Esophagus muscularis mucosa (tissue), 4 donors: Measurements from ENCODE around the gene SEPHS1. TPM values are rescaled to one million over a fixed set of nuclear protein-coding genes. Genes with fewer than 3 reads are reported as not detected.
A peak's percentile ranks its signal among the peaks of the same experiment; 100 is the strongest.

Experiments
- DNase-seq: peaks from one replicate; pipeline ENCODE4 v3.0.0-alpha.2; 2017; ENCODE audit errors: extremely low spot score
- H3K27ac ChIP-seq, 4 donors: fragments of 200-600 bp; sonication (generic); replicated peaks in 1 of 4; 1 replicate in 3 of 4; 2 replicates in 1 of 4; pipeline ENCODE4 v1.5.1; 2016 to 2019; ENCODE audit warnings: mild to moderate bottlenecking in 1 of 4
- H3K27me3 ChIP-seq, 4 donors: fragments of 200-600 bp; sonication (generic); one replicate each; pipeline versions ENCODE4 v1.5.1 to v1.6.0; 2016 to 2019
- H3K36me3 ChIP-seq, 4 donors: fragments of 200-600 bp; sonication (generic); one replicate each; pipeline ENCODE4 v1.5.1; 2016 to 2019
- H3K4me1 ChIP-seq, 4 donors: fragments of 200-600 bp; sonication (generic); one replicate each; pipeline ENCODE4 v1.5.1; 2016 to 2019
- H3K4me3 ChIP-seq, 4 donors: fragments of 200-600 bp; sonication (generic); 1 replicate in 2 of 4; 2 replicates in 2 of 4; pipeline ENCODE4 v1.5.1; 2016 to 2019; ENCODE audit warnings: mild to moderate bottlenecking in 4 of 4, moderate library complexity in 1 of 4
- H3K9me3 ChIP-seq, 4 donors: fragments of 200-600 bp; sonication (generic); 1 replicate in 3 of 4; 2 replicates in 1 of 4; pipeline ENCODE4 v1.5.1; 2016 to 2019
- CTCF ChIP-seq, 3 experiments: fragments of 200-600 bp in 2 of 3; fragments of 450-650 bp in 1 of 3; sonication (generic) in 2 of 3; IDR thresholded peaks; one replicate each; pipeline ENCODE4 v1.5.1; 2017 to 2019; ENCODE audit warnings: antibody characterized with exemption in 3 of 3, mild to moderate bottlenecking in 2 of 3, moderate library complexity in 1 of 3
- EP300 ChIP-seq: sonication (generic); formaldehyde crosslinking; IDR thresholded peaks from one replicate; pipeline ENCODE4 v1.6.1; 2017; ENCODE audit warnings: antibody characterized with exemption
- POLR2A ChIP-seq: fragments of 450-650 bp; IDR thresholded peaks from one replicate; pipeline ENCODE4 v1.6.1; 2017; ENCODE audit warnings: antibody characterized with exemption, moderate library complexity, mild to moderate bottlenecking, low read depth
- POLR2AphosphoS5 ChIP-seq, 2 donors: sonication (generic); formaldehyde crosslinking; IDR thresholded peaks; one replicate each; pipeline ENCODE4 v1.6.1; 2017; ENCODE audit warnings: antibody characterized with exemption in 2 of 2
- WGBS: methylation state at CpG from one replicate; pipeline ENCODE4 v1.1.5; 2018; 5-methylcytosine and 5-hydroxymethylcytosine counted together
- intact Hi-C: fragments of 100-400 bp; cut with DNase I; formaldehyde crosslinking; loops from one replicate; pipeline ENCODE4 v1.15.1; 2023
- total RNA-seq, 4 donors: library from RNA; depleted of rRNA; stranded (reverse); fragments of >200 nt; gene quantifications; one replicate each; pipeline versions ENCODE4 v1.1.0 to v1.2.1, GENCODE V29; 2016

Gene SEPHS1
- total RNA-seq, 4 donors from 2014 or later: 37.0 to 53.1 (median 46.0) TPM

- Histone ChIP-seq H3K27me3 (no peaks in the 10 kb centered on the region), H3K4me3 (no peak overlapping the region), H3K9me3 (no peaks in the 10 kb centered on the region), H3K4me1 (peaks cover 0 to 10% (median 5%) of the 10 kb centered on the region in 4 donors), H3K27ac (no peak overlapping the region), H3K36me3 (no peaks in the 10 kb centered on the region)
- DNase-seq: no peak
- no peak for TF ChIP-seq POLR2AphosphoS5 (IDR thresholded peaks at IDR 0.05)
- TF ChIP-seq POLR2A: no peak
- no peak for TF ChIP-seq EP300
- no peak for TF ChIP-seq CTCF (IDR thresholded peaks at IDR 0.05)
- WGBS: 97% methylated on average over 2 of the region's 2 CpGs
- intact Hi-C loops: no loop called here
Measured at GRCh38 chr10:13309792-13310191, 38.3 kb downstream of the SEPHS1 start.

GRCh38 chr10:13308096-13308495, 40.0 kb downstream of the SEPHS1 start:
- Histone ChIP-seq H3K9me3 (no peaks in the 10 kb centered on the region), H3K4me1 (peaks cover 0 to 6% (median 2%) of the 10 kb centered on the region in 4 donors), H3K4me3 (no peak overlapping the region), H3K27ac (no peak overlapping the region), H3K36me3 (no peaks in the 10 kb centered on the region), H3K27me3 (no peaks in the 10 kb centered on the region)
- WGBS: 80% methylated on average over 6 of the region's 6 CpGs
- TF ChIP-seq POLR2AphosphoS5 (IDR thresholded peaks at IDR 0.05) (no peak), POLR2A (no peak), CTCF (IDR thresholded peaks at IDR 0.05) (no peak), EP300 (no peak)
- no peak for DNase-seq
- intact Hi-C loops: no loop called here

GRCh38 chr10:13306103-13306502, 42.0 kb downstream of the SEPHS1 start:
- Histone ChIP-seq H3K27ac (no peak overlapping the region), H3K36me3 (no peaks in the 10 kb centered on the region), H3K9me3 (no peaks in the 10 kb centered on the region), H3K4me1 (peaks cover 6 to 17% (median 14%) of the 10 kb centered on the region in 4 donors), H3K4me3 (no peak overlapping the region), H3K27me3 (no peaks in the 10 kb centered on the region)
- no peak for TF ChIP-seq EP300
- no peak for TF ChIP-seq POLR2A
- no peak for TF ChIP-seq POLR2AphosphoS5 (IDR thresholded peaks at IDR 0.05)
- no peak for TF ChIP-seq CTCF (IDR thresholded peaks at IDR 0.05)
- intact Hi-C loops: no loop called here
- WGBS: 90% methylated on average over 6 of the region's 6 CpGs
- DNase-seq: no peak

GRCh38 chr10:13302821-13303555, 45.1 kb downstream of the SEPHS1 start:
- H3K9me3 ChIP-seq: no peaks in the 10 kb centered on the region
- H3K36me3 ChIP-seq: no peaks in the 10 kb centered on the region
- WGBS: 82% methylated on average over 23 of the region's 23 CpGs
- H3K27ac ChIP-seq: peak overlapping the region; percentile 95 to 100 (median 98)
- no peak for DNase-seq
- no peak for TF ChIP-seq POLR2A
- peaks cover 22 to 38% (median 34%) of the 10 kb centered on the region in 4 donors for H3K4me1 ChIP-seq
- peaks cover 0 to 5% (median 0%) of the 10 kb centered on the region in 4 donors for H3K27me3 ChIP-seq
- intact Hi-C loops: loop anchor here (2.0 to 5.0 kb wide), 2 partner anchors 42 to 141 kb away; partner anchors contain the start of gene MCM10
- H3K4me3 ChIP-seq: peak overlapping the region; percentile 52 to 79 (median 60)

- intact Hi-C loops: loop anchor here (5.0 kb wide), 1 partner anchor 137 kb away; the partner anchor contains the start of gene MCM10
- peaks cover 22 to 44% (median 39%) of the 10 kb centered on the region in 4 donors for H3K4me1 ChIP-seq
- TF ChIP-seq POLR2A (peak; percentile 52), EP300 (no peak), CTCF (IDR thresholded peaks at IDR 0.05) (no peak), POLR2AphosphoS5 (IDR thresholded peaks at IDR 0.05) (peak; percentile 88 to 90)
- H3K27me3 ChIP-seq: peaks cover 0 to 5% (median 0%) of the 10 kb centered on the region in 4 donors
- H3K27ac ChIP-seq: peak within 1 kb of the TSS; percentile 95 to 100 (median 98)
- no peaks in the 10 kb centered on the region for H3K9me3 ChIP-seq
- 2% methylated on average over 9 of the region's 88 CpGs for WGBS
- DNase-seq: peak; percentile 96
- H3K4me3 ChIP-seq: peak within 1 kb of the TSS; percentile 66 to 96 (median 88)
- peaks cover 5 to 8% (median 6%) of the 10 kb centered on the region in 4 donors for H3K36me3 ChIP-seq
Measured at GRCh38 chr10:13299437-13300287, 48.4 kb downstream of the SEPHS1 start, which contains the start of gene PHYH. Gene PHYH, minus strand, starts transcription at chr10:13300064. Its CDS starts 22 bp downstream, at chr10:13300042.
